IPS-18a (cell line): ENCODE measurements around the gene ALDH5A1.

ENCODE experiments used
- H3K27ac ChIP-seq: one replicate; pipeline ENCODE4 v1.5.1; 2013; ENCODE audit warnings: low read length
- H3K27me3 ChIP-seq: one replicate; pipeline ENCODE4 v1.6.1; 2013; ENCODE audit warnings: mild to moderate bottlenecking, low read length; ENCODE audit not compliant: control insufficient read depth, insufficient read depth
- H3K36me3 ChIP-seq: one replicate; pipeline ENCODE4 v1.6.1; 2013; ENCODE audit warnings: low read depth, low read length; ENCODE audit not compliant: control insufficient read depth
- H3K4me1 ChIP-seq: one replicate; pipeline ENCODE4 v1.6.1; 2013; ENCODE audit warnings: low read depth, low read length; ENCODE audit not compliant: control insufficient read depth
- H3K4me3 ChIP-seq: one replicate; pipeline ENCODE4 v1.5.1; 2013; ENCODE audit warnings: low read length
- H3K9ac ChIP-seq: one replicate; pipeline ENCODE4 v1.6.1; 2013; ENCODE audit warnings: mild to moderate bottlenecking, low read length, moderate library complexity
- H3K9me3 ChIP-seq: one replicate; pipeline ENCODE4 v1.6.1; 2013; ENCODE audit warnings: low read depth, low read length; ENCODE audit not compliant: control insufficient read depth

ALDH5A1 gene

DNA sequence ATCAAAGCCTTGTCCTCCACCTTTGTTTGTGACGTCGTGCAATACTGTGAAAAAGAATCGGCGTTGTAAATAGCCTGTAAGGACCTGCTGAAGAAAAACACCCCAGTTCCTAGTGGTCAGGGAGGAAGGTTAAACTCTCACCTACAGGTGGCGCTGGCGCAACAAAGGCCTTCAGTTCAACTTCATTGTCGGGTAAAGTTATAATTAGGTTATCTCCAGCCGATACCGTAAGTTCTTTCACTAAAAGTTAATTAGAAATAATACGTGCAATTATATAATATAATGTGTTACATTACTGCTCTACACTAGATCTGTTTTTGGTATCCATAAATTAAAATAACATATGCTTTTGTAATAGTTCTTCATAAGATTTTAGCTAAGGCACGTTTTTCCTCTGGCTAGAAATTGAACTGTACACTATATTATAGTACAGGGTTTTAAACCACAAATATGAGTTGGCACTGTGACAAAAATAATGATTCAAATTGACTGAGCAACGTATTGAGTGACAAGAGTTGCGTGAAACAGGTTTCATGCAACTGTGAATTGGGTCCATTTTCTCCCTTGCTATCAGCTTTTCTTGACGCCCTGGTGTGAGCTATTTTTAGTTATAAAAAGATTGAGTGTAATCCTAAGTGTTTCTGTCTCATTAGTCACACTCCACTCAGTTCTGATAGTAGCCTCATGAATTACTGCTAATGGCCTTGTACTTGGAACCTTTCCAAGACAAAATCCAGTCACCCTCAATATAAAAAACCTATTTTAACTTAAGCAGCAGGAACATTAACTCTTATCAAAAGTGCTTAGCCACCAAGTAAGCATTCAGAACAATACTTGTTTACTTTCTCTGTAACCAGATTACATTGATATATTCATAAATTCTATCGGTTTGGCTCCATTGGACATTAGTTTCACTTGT is 89.0 kb downstream of the ALDH5A1 start:
- Histone ChIP-seq H3K27me3 (no peaks in the 10 kb centered on the region), H3K27ac (no peak overlapping the region), H3K36me3 (no peaks in the 10 kb centered on the region), H3K4me1 (peaks cover 24% of the 10 kb centered on the region), H3K9me3 (no peaks in the 10 kb centered on the region), H3K9ac (no peak overlapping the region), H3K4me3 (no peak overlapping the region)

DNA sequence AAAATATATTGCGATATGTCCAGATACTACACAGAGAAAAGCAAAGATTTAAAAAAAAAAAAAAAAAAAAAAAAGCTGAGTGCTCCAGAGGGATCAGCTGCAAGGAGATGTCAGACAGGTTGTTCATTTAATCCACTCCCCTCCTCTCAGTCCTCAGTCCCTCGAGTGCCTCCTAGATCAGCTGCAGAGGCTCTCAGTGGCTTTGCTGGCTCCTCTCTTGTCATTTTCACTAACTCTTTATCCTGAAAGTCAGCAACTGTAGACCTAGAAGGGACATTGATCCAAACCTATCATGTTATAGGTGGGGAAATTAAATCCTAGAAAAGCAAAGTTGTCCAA is 89.6 kb downstream of the ALDH5A1 start:
- H3K27ac ChIP-seq: no peak overlapping the region
- no peaks in the 10 kb centered on the region for H3K9me3 ChIP-seq
- H3K36me3 ChIP-seq: no peaks in the 10 kb centered on the region
- no peak overlapping the region for H3K4me3 ChIP-seq
- H3K4me1 ChIP-seq: peaks cover 24% of the 10 kb centered on the region
- H3K27me3 ChIP-seq: no peaks in the 10 kb centered on the region
- no peak overlapping the region for H3K9ac ChIP-seq
